K562 treated with DMSO at 1 percent for 48 hours (cell line): ENCODE measurements around the gene ACYP1. TPM values are rescaled to one million over a fixed set of nuclear protein-coding genes. Genes with fewer than 3 reads are reported as not detected.

Experiments used
- total RNA-seq: library from RNA; unstranded; fragments of 300-600 nt; gene quantifications from 2 replicates; pipeline ENCODE4 v1.2.3, GENCODE V29; 2022; ENCODE audit warnings: low replicate concordance; ENCODE audit errors: extremely low read depth

The ACYP1 gene
- total RNA-seq, result not detected in 2 replicates

GRCh38 chr14:75063491-75064204 is at the start of gene ACYP1:
Gene ACYP1, minus strand, starts transcription at chr14:75064024. Its CDS starts 471 bp downstream, at chr14:75063553.

GRCh38 chr14:75069121-75069810 is 5.4 kb upstream of the ACYP1 start, which contains the start of gene ZC2HC1C:
Gene ZC2HC1C, plus strand, starts transcription at chr14:75069641. Its CDS starts 933 bp downstream, at chr14:75070574.

GRCh38 chr14:75050852-75051555 is 12.8 kb downstream of the ACYP1 start, which contains the start of gene MLH3:
Gene MLH3, minus strand, starts transcription at chr14:75051467. Its CDS starts 1,812 bp downstream, at chr14:75049655.

Other genes with a start within 250 kb of the ACYP1 start
- not detected in 2 replicates for gene PROX2, start 187.9 kb downstream of the ACYP1 start, total RNA-seq
- gene DLST, start 182.1 kb downstream of the ACYP1 start, total RNA-seq, result not detected in 2 replicates
- not detected in 2 replicates for gene RPS6KL1, start 140.8 kb downstream of the ACYP1 start, total RNA-seq
- gene PGF, start 108.4 kb downstream of the ACYP1 start, total RNA-seq, result not detected in 2 replicates
- gene EIF2B2, start 61.1 kb downstream of the ACYP1 start, total RNA-seq, result not detected in 2 replicates
- gene MLH3, start 12.6 kb downstream of the ACYP1 start, total RNA-seq, result not detected in 2 replicates
- not detected in 2 replicates for gene ZC2HC1C, start 5.6 kb upstream of the ACYP1 start, total RNA-seq
- not detected in 2 replicates for gene NEK9, start 63.0 kb upstream of the ACYP1 start, total RNA-seq
- not detected in 2 replicates for gene TMED10, start 112.6 kb upstream of the ACYP1 start, total RNA-seq
- not detected in 2 replicates for gene FOS, start 214.8 kb upstream of the ACYP1 start, total RNA-seq